H1 (cell line): ENCODE measurements around the gene IARS2. TPM values are rescaled to one million over a fixed set of nuclear protein-coding genes. Genes with fewer than 3 reads are reported as not detected.

Experiments used
- ASH2L ChIP-seq: fragments of 200-600, 300-600 bp; sonication (generic); IDR thresholded peaks from one replicate; pipeline ENCODE4 v1.7.1; 2017; ENCODE audit warnings: low read length
- BACH1 ChIP-seq: IDR thresholded peaks from 2 replicates; pipeline ENCODE4 v1.6.1; 2012; ENCODE audit warnings: low read length, improper control_type of control experiment
- BRCA1 ChIP-seq: IDR thresholded peaks from 2 replicates; pipeline ENCODE4 v1.6.1; 2012; ENCODE audit warnings: low read depth, low read length, improper control_type of control experiment
- CBX5 ChIP-seq: fragments of 300-800, 300-1000 bp; sonication (generic); IDR thresholded peaks from 2 replicates; pipeline ENCODE4 v1.7.1; 2016; ENCODE audit warnings: antibody characterized with exemption, low read length, low read depth
- CEBPB ChIP-seq: IDR thresholded peaks from 2 replicates; pipeline ENCODE4 v1.6.1; 2012; ENCODE audit warnings: low read depth, low read length
- CREB1 ChIP-seq: IDR thresholded peaks from 2 replicates; pipeline ENCODE4 v1.6.1; 2012; ENCODE audit warnings: inconsistent platforms
- CTBP2 ChIP-seq: IDR thresholded peaks from 2 replicates; pipeline ENCODE4 v1.7.0; 2011; ENCODE audit warnings: borderline replicate concordance, mild to moderate bottlenecking, moderate library complexity, mixed read lengths, low read length; ENCODE audit not compliant: insufficient read depth, insufficient read length
- EGR1 ChIP-seq: IDR thresholded peaks from 2 replicates; pipeline ENCODE4 v1.6.1; 2011; ENCODE audit warnings: low read depth, low read length, borderline replicate concordance
- EZH2 ChIP-seq: fragments of 200-600 bp; sonication (generic); IDR thresholded peaks from 2 replicates; pipeline ENCODE4 v1.7.1; 2012; ENCODE audit warnings: low read depth, mild to moderate bottlenecking, moderate library complexity, low read length, inconsistent platforms; ENCODE audit not compliant: severe bottlenecking
- GABPA ChIP-seq: IDR thresholded peaks from 2 replicates; pipeline ENCODE4 v1.6.1; 2011; ENCODE audit warnings: mild to moderate bottlenecking, low read length, moderate library complexity, borderline replicate concordance; ENCODE audit not compliant: insufficient read depth
- JUND ChIP-seq: IDR thresholded peaks from 2 replicates; pipeline ENCODE4 v1.6.1; 2011; ENCODE audit warnings: mild to moderate bottlenecking, improper control_type of control experiment, low read length
- KDM1A ChIP-seq: fragments of 200-600, 300-600 bp; sonication (generic); IDR thresholded peaks from 2 replicates; pipeline ENCODE4 v1.7.1; 2016; ENCODE audit warnings: mild to moderate bottlenecking, low read length, borderline replicate concordance
- NANOG ChIP-seq: IDR thresholded peaks from 2 replicates; pipeline ENCODE4 v1.6.1; 2011; ENCODE audit warnings: low read length, low read depth, mild to moderate bottlenecking, inconsistent platforms; ENCODE audit not compliant: insufficient read depth, poor library complexity, severe bottlenecking
- PHF8 ChIP-seq: fragments of 200-600 bp; sonication (generic); conservative IDR thresholded peaks from 2 replicates; pipeline ENCODE4 v1.7.1; 2012; ENCODE audit warnings: low read depth, mild to moderate bottlenecking, inconsistent platforms, low read length, moderate library complexity
- POLR2A ChIP-seq, 2 experiments: IDR thresholded peaks; 1 replicate in 1 of 2; 2 replicates in 1 of 2; pipeline ENCODE4 v1.6.1; 2011; ENCODE audit warnings: low read depth in 2 of 2, low read length in 2 of 2, mild to moderate bottlenecking in 2 of 2; ENCODE audit errors: control extremely low read depth in 1 of 2
- RAD21 ChIP-seq, 2 experiments: IDR thresholded peaks in 1 of 2; conservative IDR thresholded peaks in 1 of 2; 2 replicates each; pipeline ENCODE4 v1.6.1; 2011; ENCODE audit warnings: low read depth in 2 of 2, low read length in 2 of 2, improper control_type of control experiment in 1 of 2, inconsistent platforms in 1 of 2, mild to moderate bottlenecking in 1 of 2, moderate library complexity in 1 of 2
- RBBP5 ChIP-seq: IDR thresholded peaks from 2 replicates; pipeline ENCODE4 v1.7.1; 2012; ENCODE audit warnings: low read depth, mild to moderate bottlenecking, inconsistent platforms, low read length, moderate library complexity, borderline replicate concordance
- RFX5 ChIP-seq: IDR thresholded peaks from 2 replicates; pipeline ENCODE4 v1.6.1; 2011; ENCODE audit warnings: low read depth, low read length, improper control_type of control experiment, borderline replicate concordance
- SAP30 ChIP-seq: fragments of 300-600 bp; sonication (generic); IDR thresholded peaks from 2 replicates; pipeline ENCODE4 v1.7.1; 2012; ENCODE audit warnings: low read length, moderate library complexity, mild to moderate bottlenecking, inconsistent platforms; ENCODE audit not compliant: insufficient read depth, insufficient replicate concordance
- SUZ12 ChIP-seq: fragments of 200-600 bp; sonication (generic); IDR thresholded peaks from 2 replicates; pipeline ENCODE4 v1.6.1; 2012; ENCODE audit warnings: mild to moderate bottlenecking, inconsistent platforms, low read length, moderate library complexity, mixed read lengths
- YY1 ChIP-seq: IDR thresholded peaks from 2 replicates; pipeline ENCODE4 v1.6.1; 2011; ENCODE audit warnings: low read depth, mild to moderate bottlenecking, low read length
- ZNF274 ChIP-seq: IDR thresholded peaks from 2 replicates; pipeline ENCODE4 v1.7.0; 2012; ENCODE audit warnings: low read length, borderline replicate concordance; ENCODE audit errors: extremely low read depth
- polyA plus RNA-seq, 7 experiments: library from polyadenylated mRNA; depleted of rRNA in 3 of 7; stranded (reverse) in 5 of 7; unstranded in 2 of 7; fragments of >200 nt in 5 of 7; fragments of 200-250 nt in 2 of 7; gene quantifications; 1 replicate in 5 of 7; 2 replicates in 1 of 7; 4 replicates in 1 of 7; pipeline versions ENCODE4 v1.2.1 to v1.2.3, GENCODE V29; 2011 to 2013; ENCODE audit warnings: missing spikeins in 2 of 7, mixed read lengths in 2 of 7
- total RNA-seq: library from RNA; stranded (reverse); fragmentation: NEBNext Ultra II Directional; extraction: Animal tissue kit (Norgen Biotek cat#: 25700); gene quantifications from 2 replicates; pipeline ENCODE4 v1.2.1, GENCODE V29; 2021
- TF ChIP-seq, protein P1 (sequence below): IDR thresholded peaks from 2 replicates; pipeline ENCODE4 v1.6.1; 2012; ENCODE audit warnings: inconsistent platforms

The IARS2 gene
- total and polyA plus RNA-seq, 2 of the 8 experiments (the other 6 are each of a cell fraction or from before 2014, with no cell fraction given): 15.0 to 69.8 TPM

DNA sequence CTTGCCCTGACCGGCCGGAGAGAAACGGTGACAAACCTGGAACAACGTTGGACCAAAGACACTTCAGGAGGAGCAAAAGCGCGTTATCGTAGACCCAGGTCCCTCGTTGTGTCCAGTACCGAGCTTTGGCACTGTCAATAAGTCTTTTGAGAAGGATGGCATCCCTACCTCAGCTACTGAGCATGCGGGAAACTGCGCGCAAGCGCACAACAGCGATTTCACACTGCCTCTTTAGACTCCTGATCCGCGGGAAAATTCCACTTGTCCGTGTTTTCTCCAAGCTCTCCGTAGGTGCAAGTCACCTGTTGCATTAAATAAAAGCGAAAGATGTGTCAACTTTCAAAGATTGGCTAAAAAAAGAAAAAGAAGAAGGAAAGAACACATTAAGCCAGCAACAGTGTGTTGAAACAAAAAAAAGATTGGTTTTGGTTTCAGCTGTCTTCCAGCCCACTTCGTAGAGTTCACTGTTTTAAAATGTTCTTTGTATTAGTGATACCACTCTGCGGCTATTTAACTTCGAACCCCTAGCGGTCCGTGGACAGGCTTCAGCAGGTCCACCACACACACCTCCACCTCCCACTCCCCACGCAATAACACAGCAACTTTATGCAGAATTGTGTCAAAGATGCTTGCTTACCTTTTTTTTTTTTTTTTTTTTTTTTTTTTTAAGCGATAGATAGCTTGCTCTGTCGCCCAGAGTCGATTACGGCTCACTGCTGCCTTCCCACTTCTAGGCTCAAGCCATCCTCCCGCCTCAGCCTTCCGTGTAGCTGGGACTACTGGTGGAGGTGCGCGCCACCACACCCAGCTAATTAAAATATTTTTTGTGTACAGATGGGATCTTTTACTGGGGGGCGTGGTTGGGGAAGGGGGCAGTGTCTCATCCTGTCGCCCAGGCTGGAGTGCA is 4.0 kb upstream of the IARS2 start, which contains the start of gene BPNT1 (continued):
- TF ChIP-seq, protein P1, sequence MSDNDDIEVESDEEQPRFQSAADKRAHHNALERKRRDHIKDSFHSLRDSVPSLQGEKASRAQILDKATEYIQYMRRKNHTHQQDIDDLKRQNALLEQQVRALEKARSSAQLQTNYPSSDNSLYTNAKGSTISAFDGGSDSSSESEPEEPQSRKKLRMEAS: peak; percentile 44; the same call in 1 of the 2 replicates
- TF ChIP-seq KDM1A (no peak), ZNF274 (no peak), CTBP2 (no peak), SUZ12 (no peak), ASH2L (no peak), CEBPB (no peak), BRCA1 (no peak), CREB1 (peak; percentile 47; the same call in 1 of the 2 replicates), BACH1 (no peak), EGR1 (peak; percentile 82), YY1 (peak; percentile 70), EZH2 (no peak), SAP30 (peak; percentile 47), POLR2A (IDR thresholded peaks at IDR 0.05; ENCODE audit: control extremely low read depth in 1 of 2, low read depth in 2 of 2, low read length in 2 of 2) (peak in 1 of 2 experiments; percentile 38; a peak in 1 of 3 replicates), PHF8 (0 out of 2 replicates have a peak, but pooled peaks have one; percentile 20), NANOG (no peak), RBBP5 (no peak), RAD21 (IDR thresholded peaks at IDR 0.05 in 1 of 2, conservative IDR thresholded peaks at IDR 0.05 in 1 of 2; ENCODE audit: low read depth in 2 of 2, low read length in 2 of 2) (no peak), CBX5 (no peak), RFX5 (peak; percentile 64; the same call in 1 of the 2 replicates), GABPA (no peak), JUND (0 out of 2 replicates have a peak, but pooled peaks have one; percentile 49)
- TF ChIP-seq, all 59 proteins: peak for 19
